HG03066 (cell line): ENCODE results near the gene TSC2.
"Not testable (repeated sequence)": the region's sequence is repeated elsewhere in the genome, so short reads cannot be mapped to it uniquely, and the experiment has no call there.

Source experiments
- ATAC-seq: cut with Tn5 transposase; IDR thresholded peaks from one replicate; pipeline ENCODE4 v1.9.1; 2021; ENCODE audit warnings: low read depth; ENCODE audit not compliant: unreplicated experiment

Gene TSC2

GRCh38 chr16:2028620-2029220 is 19.1 kb upstream of the TSC2 start:
- no peak for ATAC-seq

GRCh38 chr16:2029350-2029749 is 18.4 kb upstream of the TSC2 start:
- no peak for ATAC-seq

GRCh38 chr16:2030036-2030435 is 17.7 kb upstream of the TSC2 start:
- ATAC-seq, result no peak

- ATAC-seq, result no peak
These were observed 16.7 kb upstream of the TSC2 start for GRCh38 chr16:2031081-2031577.

- ATAC-seq, result no peak
These were observed 15.3 kb upstream of the TSC2 start for GRCh38 chr16:2032285-2033056.

- ATAC-seq, result no peak
These were observed 14.5 kb upstream of the TSC2 start for GRCh38 chr16:2033057-2033908.

- ATAC-seq, result not testable (repeated sequence)
These were observed 13.7 kb upstream of the TSC2 start for GRCh38 chr16:2033909-2034695.

GRCh38 chr16:2034696-2035430 is 12.9 kb upstream of the TSC2 start:
- no peak for ATAC-seq

GRCh38 chr16:2035431-2036199 is 12.2 kb upstream of the TSC2 start:
- no peak for ATAC-seq

GRCh38 chr16:2036200-2036966 is 11.4 kb upstream of the TSC2 start:
- ATAC-seq, result no peak

GRCh38 chr16:2037115-2037514 is 10.7 kb upstream of the TSC2 start:
- ATAC-seq, result no peak

GRCh38 chr16:2037647-2038381 is 10.0 kb upstream of the TSC2 start:
- no peak for ATAC-seq

GRCh38 chr16:2038382-2039231 is 9.2 kb upstream of the TSC2 start:
- no peak for ATAC-seq

GRCh38 chr16:2039274-2040031 is 8.3 kb upstream of the TSC2 start:
- no peak for ATAC-seq

- ATAC-seq, result no peak
These were observed 7.6 kb upstream of the TSC2 start for GRCh38 chr16:2040041-2040786.
